Erythroblast (primary cell): ENCODE data around the gene BTBD19.

ENCODE experiments used
- GATA1 ChIP-seq: IDR thresholded peaks from 2 replicates; pipeline ENCODE4 v1.6.1; 2011; ENCODE audit warnings: low read depth, mild to moderate bottlenecking, control low read depth, low read length, moderate library complexity
- POLR2A ChIP-seq: IDR thresholded peaks from 2 replicates; pipeline ENCODE4 v1.6.1; 2011; ENCODE audit warnings: mild to moderate bottlenecking, low read length

- TF ChIP-seq POLR2A (no peak), GATA1 (no peak)
Observed at GRCh38 chr1:44783697-44784093, 24.6 kb upstream of the BTBD19 start.
